GM12878 (cell line): ENCODE results near the gene DSE. TPM values are rescaled to one million over a fixed set of nuclear protein-coding genes. Genes with fewer than 3 reads are reported as not detected.

ENCODE experiments used
- BACH1 ChIP-seq: fragments of 450-650 bp; IDR thresholded peaks from 2 replicates; pipeline ENCODE4 v1.6.1; 2017; ENCODE audit warnings: mild to moderate bottlenecking, borderline replicate concordance
- BCL11A ChIP-seq: IDR thresholded peaks from 2 replicates; pipeline ENCODE4 v1.6.1; 2011; ENCODE audit warnings: low read depth, low read length
- BHLHE40 ChIP-seq, 2 experiments: fragments of 450-650 bp in 1 of 2; IDR thresholded peaks; 2 replicates each; pipeline ENCODE4 v1.6.1; 2011 to 2017; ENCODE audit warnings: low read depth in 2 of 2, borderline replicate concordance in 1 of 2, improper control_type of control experiment in 1 of 2, low read length in 1 of 2, mild to moderate bottlenecking in 1 of 2
- CHD2 ChIP-seq: IDR thresholded peaks from 2 replicates; pipeline ENCODE4 v1.6.1; 2011; ENCODE audit warnings: low read depth, low read length, improper control_type of control experiment, borderline replicate concordance
- CHD4 ChIP-seq: fragments of 200-600 bp; sonication (generic); IDR thresholded peaks from 2 replicates; pipeline ENCODE4 v1.6.1; 2016; ENCODE audit warnings: mild to moderate bottlenecking
- CREB1 ChIP-seq: IDR thresholded peaks from 2 replicates; pipeline ENCODE4 v1.6.1; 2012; ENCODE audit warnings: low read depth, mild to moderate bottlenecking, inconsistent platforms
- CTCF ChIP-seq, 3 experiments: IDR thresholded peaks in 2 of 3; conservative IDR thresholded peaks in 1 of 3; 2 replicates each; pipeline ENCODE4 v1.5.1; 2011; ENCODE audit warnings: low read depth in 3 of 3, low read length in 3 of 3, mild to moderate bottlenecking in 3 of 3, control low read depth in 2 of 3, moderate library complexity in 2 of 3, inconsistent platforms in 1 of 3, mixed read lengths in 1 of 3; ENCODE audit not compliant: control insufficient read depth in 2 of 3, insufficient read depth in 1 of 3; ENCODE audit errors: extremely low read depth in 1 of 3
- EP300 ChIP-seq, 2 experiments: fragments of 150-350 bp in 1 of 2; IDR thresholded peaks; 2 replicates each; pipeline ENCODE4 v1.6.1; 2011 to 2012; ENCODE audit warnings: low read depth in 2 of 2, low read length in 2 of 2, borderline replicate concordance in 1 of 2, improper control_type of control experiment in 1 of 2, inconsistent platforms in 1 of 2; ENCODE audit not compliant: control insufficient read depth in 1 of 2
- HDAC2 ChIP-seq: fragments of 200-600 bp; sonication (generic); IDR thresholded peaks from 2 replicates; pipeline ENCODE4 v1.6.1; 2017
- IKZF1 ChIP-seq: fragments of 450-650 bp; conservative IDR thresholded peaks from 2 replicates; pipeline ENCODE4 v1.6.1; 2017; ENCODE audit warnings: antibody characterized with exemption, mild to moderate bottlenecking
- KLF5 ChIP-seq: fragments of 450-650 bp; IDR thresholded peaks from 2 replicates; pipeline ENCODE4 v1.6.1; 2014; ENCODE audit warnings: mild to moderate bottlenecking; ENCODE audit not compliant: partially characterized antibody
- LARP7 ChIP-seq: fragments of 450-650 bp; IDR thresholded peaks from 2 replicates; pipeline ENCODE4 v1.6.1; 2017; ENCODE audit warnings: mild to moderate bottlenecking
- MEF2B ChIP-seq: fragments of 450-650 bp; IDR thresholded peaks from 2 replicates; pipeline ENCODE4 v1.6.1; 2018; ENCODE audit warnings: mild to moderate bottlenecking, moderate library complexity; ENCODE audit not compliant: partially characterized antibody, poor library complexity, severe bottlenecking
- MLLT1 ChIP-seq: fragments of 450-650 bp; IDR thresholded peaks from 2 replicates; pipeline ENCODE4 v1.6.1; 2016; ENCODE audit warnings: mild to moderate bottlenecking
- MTA3 ChIP-seq: IDR thresholded peaks from 2 replicates; pipeline ENCODE4 v1.6.1; 2012; ENCODE audit warnings: low read length, inconsistent platforms, borderline replicate concordance
- POLR2AphosphoS5 ChIP-seq: IDR thresholded peaks from 2 replicates; pipeline ENCODE4 v1.6.1; 2011; ENCODE audit warnings: mild to moderate bottlenecking, low read length, inconsistent platforms
- RCOR1 ChIP-seq: conservative IDR thresholded peaks from 2 replicates; pipeline ENCODE4 v1.6.1; 2012; ENCODE audit warnings: low read depth, low read length, improper control_type of control experiment
- RUNX3 ChIP-seq: IDR thresholded peaks from 2 replicates; pipeline ENCODE4 v1.6.1; 2012; ENCODE audit warnings: low read length, inconsistent platforms
- SMARCA5 ChIP-seq: fragments of 450-650 bp; IDR thresholded peaks from 2 replicates; pipeline ENCODE4 v1.6.1; 2017; ENCODE audit warnings: mild to moderate bottlenecking
- SREBF1 ChIP-seq: IDR thresholded peaks from 2 replicates; pipeline ENCODE4 v1.6.1; 2012; ENCODE audit warnings: mild to moderate bottlenecking, low read length
- TARDBP ChIP-seq: IDR thresholded peaks from 2 replicates; pipeline ENCODE4 v1.6.1; 2016; ENCODE audit warnings: borderline replicate concordance
- ZNF384 ChIP-seq: IDR thresholded peaks from 2 replicates; pipeline ENCODE4 v1.6.1; 2012; ENCODE audit warnings: low read depth, mild to moderate bottlenecking, low read length, improper control_type of control experiment, borderline replicate concordance
- ZNF687 ChIP-seq: fragments of 450-650 bp; IDR thresholded peaks from 2 replicates; pipeline ENCODE4 v1.6.1; 2017; ENCODE audit warnings: mild to moderate bottlenecking, moderate library complexity
- polyA plus RNA-seq, 11 experiments: library from polyadenylated mRNA; depleted of rRNA in 4 of 11; unstranded in 6 of 11; stranded (reverse) in 5 of 11; fragments of >200 nt; fragmentation: Nextera tagmentation in 4 of 11; fragmentation: Illumina TruSeq in 1 of 11; extraction: Ambion mirVana in 4 of 11; extraction: Trizol in 1 of 11; gene quantifications; 1 replicate in 1 of 11; 2 replicates in 10 of 11; pipeline versions ENCODE4 v1.2.1 to v1.2.3, GENCODE V29; 2011 to 2016; ENCODE audit warnings: inconsistent platforms in 2 of 11, missing spikeins in 2 of 11, low read depth in 1 of 11
- total RNA-seq, 4 experiments: library from RNA; depleted of rRNA in 3 of 4; stranded (reverse); fragments of >200 nt in 3 of 4; fragmentation: Illumina TruSeq in 1 of 4; extraction: Trizol in 1 of 4; gene quantifications; 2 replicates each; pipeline versions ENCODE4 v1.2.1 to v1.2.3, GENCODE V29; 2013 to 2021

DSE gene
- total and polyA plus RNA-seq, 10 of the 15 experiments (the other 5 are each of a cell fraction or from before 2014, with no cell fraction given), result 12.6 to 76.4 (median 43.0) TPM

GRCh38 chr6:116409756-116410155 is 39.0 kb downstream of the DSE start (continued):
- TF ChIP-seq CTCF (IDR thresholded peaks at IDR 0.05 in 2 of 3, conservative IDR thresholded peaks at IDR 0.05 in 1 of 3; ENCODE audit: control insufficient read depth in 2 of 3, extremely low read depth in 1 of 3, insufficient read depth in 1 of 3, low read depth in 3 of 3, low read length in 3 of 3), result no peak
- TF ChIP-seq POLR2AphosphoS5, result peak; percentile 62
- peak; percentile 28; the same call in 1 of the 2 replicates for TF ChIP-seq BACH1
- TF ChIP-seq BCL11A, result peak; percentile 55
- TF ChIP-seq CHD4, result no peak
- TF ChIP-seq ZNF384, result peak; percentile 86; the same call in 1 of the 2 replicates
- peak; percentile 24; the same call in 1 of the 2 replicates for TF ChIP-seq SMARCA5
- peak; percentile 23 for TF ChIP-seq MEF2B
- TF ChIP-seq CHD2, result peak; percentile 45; the same call in 1 of the 2 replicates
- 0 out of 2 replicates have a peak, but pooled peaks have one; percentile 33 for TF ChIP-seq SREBF1
- no peak for TF ChIP-seq HDAC2
- TF ChIP-seq KLF5, result no peak
- 0 out of 2 replicates have a peak, but pooled peaks have one; percentile 7 for TF ChIP-seq TARDBP
- TF ChIP-seq CREB1, result peak; percentile 51; the same call in 1 of the 2 replicates
- TF ChIP-seq RUNX3, result peak; percentile 81
- peak; percentile 81; the same call in 1 of the 2 replicates for TF ChIP-seq RCOR1
- 0 out of 2 replicates have a peak, but pooled peaks have one; percentile 27 for TF ChIP-seq MLLT1
- 0 out of 2 replicates have a peak, but pooled peaks have one; percentile 73 for TF ChIP-seq MTA3
- TF ChIP-seq EP300 (IDR thresholded peaks at IDR 0.05; ENCODE audit: borderline replicate concordance in 1 of 2, control insufficient read depth in 1 of 2, low read depth in 2 of 2, low read length in 2 of 2), result peak; percentile 55 to 85; a peak in 3 of 4 replicates
- TF ChIP-seq LARP7, result no peak
- peak; percentile 79 to 80; a peak in 3 of 4 replicates for TF ChIP-seq BHLHE40 (IDR thresholded peaks at IDR 0.05; ENCODE audit: borderline replicate concordance in 1 of 2, low read depth in 2 of 2, low read length in 1 of 2)
- peak; percentile 84 for TF ChIP-seq IKZF1
- TF ChIP-seq ZNF687, result 0 out of 2 replicates have a peak, but pooled peaks have one; percentile 50
